ENCODE measurements around the gene EVI5. TPM values are rescaled to one million over a fixed set of nuclear protein-coding genes. Genes with fewer than 3 reads are reported as not detected.

The EVI5 gene
- polyA plus RNA-seq, 1 donor from 2014 or later = 8.5 TPM

DNA sequence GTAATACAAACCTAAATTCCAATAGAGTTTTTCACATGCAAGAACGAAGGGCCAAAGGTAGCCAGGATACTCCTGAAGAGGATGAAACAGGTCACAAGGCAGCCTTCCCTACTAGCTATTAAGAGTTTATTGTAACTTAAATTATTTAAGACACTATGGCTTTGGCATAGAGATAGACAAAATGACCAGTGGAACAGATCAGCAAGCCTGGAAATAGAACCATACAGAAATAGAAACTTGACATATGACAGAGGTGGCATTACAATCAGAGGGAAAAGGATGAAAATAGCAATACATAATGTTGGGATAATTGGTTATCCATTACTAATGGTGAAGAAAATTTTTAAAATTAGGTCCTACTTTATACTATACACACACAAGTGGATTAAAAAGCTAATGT is 314.7 kb downstream of the EVI5 start:
- TF ChIP-seq, protein P1, sequence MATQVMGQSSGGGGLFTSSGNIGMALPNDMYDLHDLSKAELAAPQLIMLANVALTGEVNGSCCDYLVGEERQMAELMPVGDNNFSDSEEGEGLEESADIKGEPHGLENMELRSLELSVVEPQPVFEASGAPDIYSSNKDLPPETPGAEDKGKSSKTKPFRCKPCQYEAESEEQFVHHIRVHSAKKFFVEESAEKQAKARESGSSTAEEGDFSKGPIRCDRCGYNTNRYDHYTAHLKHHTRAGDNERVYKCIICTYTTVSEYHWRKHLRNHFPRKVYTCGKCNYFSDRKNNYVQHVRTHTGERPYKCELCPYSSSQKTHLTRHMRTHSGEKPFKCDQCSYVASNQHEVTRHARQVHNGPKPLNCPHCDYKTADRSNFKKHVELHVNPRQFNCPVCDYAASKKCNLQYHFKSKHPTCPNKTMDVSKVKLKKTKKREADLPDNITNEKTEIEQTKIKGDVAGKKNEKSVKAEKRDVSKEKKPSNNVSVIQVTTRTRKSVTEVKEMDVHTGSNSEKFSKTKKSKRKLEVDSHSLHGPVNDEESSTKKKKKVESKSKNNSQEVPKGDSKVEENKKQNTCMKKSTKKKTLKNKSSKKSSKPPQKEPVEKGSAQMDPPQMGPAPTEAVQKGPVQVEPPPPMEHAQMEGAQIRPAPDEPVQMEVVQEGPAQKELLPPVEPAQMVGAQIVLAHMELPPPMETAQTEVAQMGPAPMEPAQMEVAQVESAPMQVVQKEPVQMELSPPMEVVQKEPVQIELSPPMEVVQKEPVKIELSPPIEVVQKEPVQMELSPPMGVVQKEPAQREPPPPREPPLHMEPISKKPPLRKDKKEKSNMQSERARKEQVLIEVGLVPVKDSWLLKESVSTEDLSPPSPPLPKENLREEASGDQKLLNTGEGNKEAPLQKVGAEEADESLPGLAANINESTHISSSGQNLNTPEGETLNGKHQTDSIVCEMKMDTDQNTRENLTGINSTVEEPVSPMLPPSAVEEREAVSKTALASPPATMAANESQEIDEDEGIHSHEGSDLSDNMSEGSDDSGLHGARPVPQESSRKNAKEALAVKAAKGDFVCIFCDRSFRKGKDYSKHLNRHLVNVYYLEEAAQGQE (IDR thresholded peaks at IDR 0.05; ENCODE audit: borderline replicate concordance) = no peak
- TF ChIP-seq SMC3 (conservative IDR thresholded peaks at IDR 0.05; ENCODE audit: poor library complexity) = no peak
- no peak for TF ChIP-seq RAD21 (conservative IDR thresholded peaks at IDR 0.05)
- no peak for TF ChIP-seq TAF1 (IDR thresholded peaks at IDR 0.05; ENCODE audit: low read depth)
- no peak for TF ChIP-seq MXI1 (conservative IDR thresholded peaks at IDR 0.05; ENCODE audit: poor library complexity, severe bottlenecking)
- TF ChIP-seq, protein P2, sequence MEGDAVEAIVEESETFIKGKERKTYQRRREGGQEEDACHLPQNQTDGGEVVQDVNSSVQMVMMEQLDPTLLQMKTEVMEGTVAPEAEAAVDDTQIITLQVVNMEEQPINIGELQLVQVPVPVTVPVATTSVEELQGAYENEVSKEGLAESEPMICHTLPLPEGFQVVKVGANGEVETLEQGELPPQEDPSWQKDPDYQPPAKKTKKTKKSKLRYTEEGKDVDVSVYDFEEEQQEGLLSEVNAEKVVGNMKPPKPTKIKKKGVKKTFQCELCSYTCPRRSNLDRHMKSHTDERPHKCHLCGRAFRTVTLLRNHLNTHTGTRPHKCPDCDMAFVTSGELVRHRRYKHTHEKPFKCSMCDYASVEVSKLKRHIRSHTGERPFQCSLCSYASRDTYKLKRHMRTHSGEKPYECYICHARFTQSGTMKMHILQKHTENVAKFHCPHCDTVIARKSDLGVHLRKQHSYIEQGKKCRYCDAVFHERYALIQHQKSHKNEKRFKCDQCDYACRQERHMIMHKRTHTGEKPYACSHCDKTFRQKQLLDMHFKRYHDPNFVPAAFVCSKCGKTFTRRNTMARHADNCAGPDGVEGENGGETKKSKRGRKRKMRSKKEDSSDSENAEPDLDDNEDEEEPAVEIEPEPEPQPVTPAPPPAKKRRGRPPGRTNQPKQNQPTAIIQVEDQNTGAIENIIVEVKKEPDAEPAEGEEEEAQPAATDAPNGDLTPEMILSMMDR (IDR thresholded peaks at IDR 0.05; ENCODE audit: poor library complexity, severe bottlenecking) = no peak
- TF ChIP-seq EP300 (conservative IDR thresholded peaks at IDR 0.05; ENCODE audit: poor library complexity, severe bottlenecking) = no peak
- TF ChIP-seq POLR2AphosphoS5 (IDR thresholded peaks at IDR 0.05) = no peak
- TF ChIP-seq EZH2 (IDR thresholded peaks at IDR 0.05; ENCODE audit: borderline replicate concordance, insufficient read depth, low read length, poor library complexity, severe bottlenecking) = no peak
- no peaks in the 10 kb centered on the region for H3K9me3 ChIP-seq (ENCODE audit: low read length)
- no peaks in the 10 kb centered on the region for H3K27me3 ChIP-seq (ENCODE audit: insufficient read depth, low read depth, low read length)
- no peak overlapping the region for H3K4me2 ChIP-seq (ENCODE audit: low read length)
- no peaks in the 10 kb centered on the region for H3K9me2 ChIP-seq (ENCODE audit: insufficient read depth, low read length)
- no peak overlapping the region for H3K4me3 ChIP-seq (ENCODE audit: low read length)
- H3K79me2 ChIP-seq (replicated peaks; ENCODE audit: insufficient read depth, low read length) = no peaks in the 10 kb centered on the region
- H3K27ac ChIP-seq (ENCODE audit: low read length) = no peak overlapping the region
- no peaks in the 10 kb centered on the region for H3F3A ChIP-seq (ENCODE audit: insufficient read depth, low read length, poor library complexity, severe bottlenecking)
- H2AFZ ChIP-seq (ENCODE audit: low read depth, low read length) = no peak overlapping the region
- no peaks in the 10 kb centered on the region for H4K20me1 ChIP-seq (ENCODE audit: insufficient read depth)
- H3K36me3 ChIP-seq (ENCODE audit: insufficient read depth, low read length) = no peaks in the 10 kb centered on the region
- H3K9ac ChIP-seq (ENCODE audit: low read length) = no peak overlapping the region

DNA sequence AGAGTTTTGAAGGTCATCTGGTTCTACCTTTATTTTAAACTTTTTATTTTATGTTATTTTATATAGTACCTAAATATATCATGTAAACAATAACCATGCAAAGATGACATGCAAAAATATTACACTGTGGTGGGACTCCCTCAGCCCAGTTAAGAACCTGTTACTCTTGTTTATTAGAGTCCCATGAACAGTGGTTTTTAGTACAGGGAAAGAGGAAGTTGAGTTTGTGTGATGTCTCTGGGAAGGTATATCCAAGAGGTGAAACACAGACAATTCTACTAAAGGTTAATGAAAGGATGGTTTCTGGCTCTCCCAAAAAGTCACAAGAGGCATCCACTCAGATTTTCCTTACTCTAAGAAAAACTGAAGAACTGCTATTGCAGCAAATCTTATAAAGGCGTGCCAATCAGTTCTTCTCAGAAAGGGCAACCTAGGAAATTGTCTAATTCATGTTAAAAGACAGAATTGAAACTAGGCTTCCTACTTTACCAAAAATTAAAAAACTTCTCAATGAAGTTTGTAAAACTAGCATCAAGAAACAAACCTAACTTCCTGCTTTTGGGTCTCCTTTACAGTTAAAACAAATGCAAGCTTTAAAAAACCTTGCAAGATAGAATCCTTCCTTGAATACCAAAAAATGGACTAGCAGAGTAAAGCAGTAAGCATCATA is 318.1 kb downstream of the EVI5 start:
- Histone ChIP-seq H3K9me3 (ENCODE audit: low read length) (no peaks in the 10 kb centered on the region), H3K4me2 (ENCODE audit: low read length) (no peak overlapping the region), H3K4me3 (ENCODE audit: low read length) (no peak overlapping the region), H3K79me2 (replicated peaks; ENCODE audit: insufficient read depth, low read length) (no peaks in the 10 kb centered on the region), H3K9ac (ENCODE audit: low read length) (no peak overlapping the region), H3F3A (ENCODE audit: insufficient read depth, low read length, poor library complexity, severe bottlenecking) (no peaks in the 10 kb centered on the region), H3K27ac (ENCODE audit: low read length) (no peak overlapping the region), H3K27me3 (ENCODE audit: insufficient read depth, low read depth, low read length) (no peaks in the 10 kb centered on the region), H4K20me1 (ENCODE audit: insufficient read depth) (no peaks in the 10 kb centered on the region), H2AFZ (ENCODE audit: low read depth, low read length) (no peak overlapping the region), H3K36me3 (ENCODE audit: insufficient read depth, low read length) (no peaks in the 10 kb centered on the region), H3K9me2 (ENCODE audit: insufficient read depth, low read length) (no peaks in the 10 kb centered on the region)
- no peak for TF ChIP-seq EP300 (conservative IDR thresholded peaks at IDR 0.05; ENCODE audit: poor library complexity, severe bottlenecking)
- TF ChIP-seq EZH2 (IDR thresholded peaks at IDR 0.05; ENCODE audit: borderline replicate concordance, insufficient read depth, low read length, poor library complexity, severe bottlenecking) = no peak
